NCI-H345 treated with DMSO at 0.1 percent for 48 hours (cell line): ENCODE data around the gene HS3ST3A1.
"Not testable (repeated sequence)": the region's sequence is repeated elsewhere in the genome, so short reads cannot be mapped to it uniquely, and the experiment has no call there.

Experiments
- DNase-seq: peaks from one replicate; lab custom pipeline; 2025; ENCODE audit not compliant: unreplicated experiment; lab: John Stamatoyannopoulos, UW

The HS3ST3A1 gene

GRCh38 chr17:13498184-13498583 is 103.5 kb downstream of the HS3ST3A1 start:
- no peak for DNase-seq

- not testable (repeated sequence) for DNase-seq
Measured at GRCh38 chr17:13496553-13497056, 105.1 kb downstream of the HS3ST3A1 start.

- no peak for DNase-seq
Measured at GRCh38 chr17:13495423-13495822, 106.3 kb downstream of the HS3ST3A1 start.

- DNase-seq, result no peak
Measured at GRCh38 chr17:13492737-13493122, 109.0 kb downstream of the HS3ST3A1 start.

GRCh38 chr17:13491916-13492736 is 109.6 kb downstream of the HS3ST3A1 start:
- no peak for DNase-seq

GRCh38 chr17:13491491-13491890 is 110.2 kb downstream of the HS3ST3A1 start:
- DNase-seq, result no peak

GRCh38 chr17:13490906-13491482 is 110.7 kb downstream of the HS3ST3A1 start:
- DNase-seq, result no peak

GRCh38 chr17:13490427-13490826 is 111.3 kb downstream of the HS3ST3A1 start:
- DNase-seq, result no peak

- no peak for DNase-seq
Measured at GRCh38 chr17:13485327-13485726, 116.4 kb downstream of the HS3ST3A1 start.

GRCh38 chr17:13484020-13484419 is 117.7 kb downstream of the HS3ST3A1 start:
- no peak for DNase-seq

- DNase-seq, result no peak
Measured at GRCh38 chr17:13480877-13481276, 120.9 kb downstream of the HS3ST3A1 start.

- no peak for DNase-seq
Measured at GRCh38 chr17:13478326-13478830, 123.4 kb downstream of the HS3ST3A1 start.

- no peak for DNase-seq
Measured at GRCh38 chr17:13477180-13477611, 124.5 kb downstream of the HS3ST3A1 start.

GRCh38 chr17:13476720-13477119 is 125.0 kb downstream of the HS3ST3A1 start:
- DNase-seq, result no peak

GRCh38 chr17:13475574-13476223 is 126.0 kb downstream of the HS3ST3A1 start:
- DNase-seq, result no peak

- DNase-seq, result no peak
Measured at GRCh38 chr17:13474073-13474800, 127.5 kb downstream of the HS3ST3A1 start.

- DNase-seq, result no peak
Measured at GRCh38 chr17:13465678-13466077, 136.1 kb downstream of the HS3ST3A1 start.

- DNase-seq, result no peak
Measured at GRCh38 chr17:13462673-13463124, 139.0 kb downstream of the HS3ST3A1 start.

- no peak for DNase-seq
Measured at GRCh38 chr17:13462146-13462545, 139.6 kb downstream of the HS3ST3A1 start.

GRCh38 chr17:13460261-13461000 is 141.3 kb downstream of the HS3ST3A1 start:
- DNase-seq, result no peak
